HG02610 (cell line): Measurements from ENCODE around the gene L3HYPDH.

Source experiments
- ATAC-seq: cut with Tn5 transposase; IDR thresholded peaks from one replicate; pipeline ENCODE4 v1.9.1; 2021; ENCODE audit warnings: mild to moderate bottlenecking, moderate library complexity; ENCODE audit not compliant: unreplicated experiment

L3HYPDH gene

GRCh38 chr14:59483819-59484638, at the start of gene L3HYPDH, which contains the start of gene JKAMP:
Gene L3HYPDH (minus strand): TSS chr14:59484408. CDS start chr14:59484316, 92 bp downstream.
Gene JKAMP (plus strand): TSS chr14:59484517. CDS start chr14:59484590, 73 bp downstream.
- ATAC-seq = peak; percentile 89

- ATAC-seq = no peak
Observed at GRCh38 chr14:59532419-59532818, 48.2 kb upstream of the L3HYPDH start.

DNA sequence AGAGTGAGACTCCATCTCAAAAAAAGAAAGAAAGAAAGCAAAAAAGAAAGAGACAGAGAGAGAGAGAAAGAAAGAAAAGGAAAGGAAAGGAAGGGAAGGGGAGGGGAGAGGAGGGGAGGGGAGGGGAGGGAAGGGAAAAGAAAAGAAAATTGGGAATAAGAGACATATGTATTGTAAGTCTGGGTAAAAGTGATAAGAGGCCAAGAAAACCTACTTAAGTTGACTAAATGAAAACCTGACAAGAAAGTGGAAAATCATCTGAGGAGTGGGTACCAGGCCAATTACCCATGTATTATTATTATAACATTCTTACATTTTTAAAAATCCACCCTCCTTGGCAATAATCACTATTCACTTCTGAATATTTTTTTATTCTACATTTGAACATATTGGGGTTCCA, 46.1 kb upstream of the L3HYPDH start:
- ATAC-seq = no peak

GRCh38 chr14:59529189-59529588, 45.0 kb upstream of the L3HYPDH start:
- no peak for ATAC-seq

DNA sequence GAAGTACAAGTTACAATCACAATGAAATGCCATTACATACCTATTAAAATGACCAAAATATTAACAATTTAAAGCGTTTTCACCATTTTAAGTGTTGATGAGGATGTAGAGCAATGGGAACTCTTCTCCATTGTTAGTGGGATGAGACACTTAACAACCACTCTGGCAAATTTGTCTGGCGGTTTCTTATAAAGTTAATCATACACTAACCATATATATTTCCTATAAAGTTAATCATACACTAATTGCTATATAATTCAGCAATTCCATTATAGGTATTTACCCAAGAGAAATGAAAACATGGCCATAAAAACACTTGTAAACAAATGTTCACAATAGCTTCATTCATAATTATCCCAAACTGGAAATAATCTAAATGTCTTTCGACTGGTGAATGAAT, 36.0 kb upstream of the L3HYPDH start:
- no peak for ATAC-seq

- ATAC-seq = no peak
Observed at GRCh38 chr14:59511916-59512575, 27.8 kb upstream of the L3HYPDH start.

DNA sequence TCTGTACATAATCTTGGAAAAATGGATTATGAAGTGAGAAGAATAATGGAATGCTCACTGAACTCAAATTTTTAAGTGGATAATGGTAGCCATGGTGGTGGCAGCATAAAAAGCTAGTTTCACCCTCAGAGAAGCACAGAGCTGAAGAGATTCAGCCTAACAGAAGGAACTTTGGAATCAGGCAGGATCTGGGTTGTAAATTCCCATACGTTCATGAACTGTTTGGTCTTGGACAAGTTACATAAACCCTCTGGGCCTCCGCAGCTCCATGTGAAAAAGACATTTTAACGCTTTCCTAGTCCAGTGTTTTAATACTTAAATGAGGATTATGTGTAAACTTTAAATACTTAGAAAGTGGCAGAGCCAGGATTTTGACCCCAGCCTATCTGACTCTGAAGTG, 26.8 kb upstream of the L3HYPDH start:
- no peak for ATAC-seq

DNA sequence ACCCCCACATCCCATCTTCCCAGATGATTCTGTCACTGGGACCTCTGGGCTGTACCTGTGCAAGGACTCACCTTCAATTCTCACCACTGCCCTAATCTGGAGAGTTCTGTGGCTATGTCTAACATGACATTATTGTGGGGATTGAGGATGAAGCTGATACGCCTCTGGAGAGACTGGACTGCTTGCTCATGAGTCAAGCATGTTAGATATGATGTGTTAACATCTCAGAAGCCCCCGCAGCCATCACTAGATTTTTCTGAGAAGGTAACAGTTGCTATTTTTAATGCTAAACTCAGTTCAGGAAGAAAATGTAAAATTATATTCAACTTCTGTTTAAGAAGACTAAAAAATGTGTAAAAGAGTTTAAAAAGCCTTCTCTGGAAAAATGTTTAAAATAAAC, 25.8 kb upstream of the L3HYPDH start:
- no peak for ATAC-seq

DNA sequence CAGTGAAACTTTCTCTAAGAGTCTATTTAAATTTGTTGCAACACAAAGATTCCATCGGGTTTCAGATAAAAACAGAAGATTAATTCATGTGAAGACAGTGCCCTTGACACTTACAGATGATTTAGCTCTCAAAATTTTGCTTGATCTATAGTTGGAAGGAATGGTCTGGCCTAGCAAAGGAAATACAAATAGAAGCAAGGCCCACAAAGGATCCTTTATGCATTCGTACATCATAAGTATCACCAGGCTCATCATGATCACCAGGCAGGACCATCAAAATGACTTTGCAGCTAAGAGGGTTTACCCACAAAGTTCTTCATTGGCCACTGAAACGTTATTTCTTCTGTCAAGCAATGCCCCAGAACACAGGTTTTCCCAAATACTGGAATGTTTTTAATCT, 24.9 kb upstream of the L3HYPDH start:
- ATAC-seq = no peak

DNA sequence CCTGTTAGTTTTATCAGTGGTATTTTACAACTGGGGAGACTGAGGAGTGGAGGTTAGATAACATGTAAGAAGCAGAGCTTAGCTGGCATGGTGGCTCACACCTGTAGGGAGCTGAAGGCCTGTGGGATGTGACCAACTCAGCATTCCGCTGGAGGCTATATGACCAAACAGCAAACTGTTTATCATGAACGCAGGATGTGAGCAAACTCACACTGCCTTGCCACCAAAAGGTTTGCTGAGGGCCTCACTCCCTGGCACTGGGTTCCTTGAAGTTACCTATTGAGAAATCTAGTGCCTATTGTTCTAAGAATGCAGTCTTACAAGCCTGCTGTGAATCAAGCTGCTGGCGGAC, 23.5 kb upstream of the L3HYPDH start:
- no peak for ATAC-seq

DNA sequence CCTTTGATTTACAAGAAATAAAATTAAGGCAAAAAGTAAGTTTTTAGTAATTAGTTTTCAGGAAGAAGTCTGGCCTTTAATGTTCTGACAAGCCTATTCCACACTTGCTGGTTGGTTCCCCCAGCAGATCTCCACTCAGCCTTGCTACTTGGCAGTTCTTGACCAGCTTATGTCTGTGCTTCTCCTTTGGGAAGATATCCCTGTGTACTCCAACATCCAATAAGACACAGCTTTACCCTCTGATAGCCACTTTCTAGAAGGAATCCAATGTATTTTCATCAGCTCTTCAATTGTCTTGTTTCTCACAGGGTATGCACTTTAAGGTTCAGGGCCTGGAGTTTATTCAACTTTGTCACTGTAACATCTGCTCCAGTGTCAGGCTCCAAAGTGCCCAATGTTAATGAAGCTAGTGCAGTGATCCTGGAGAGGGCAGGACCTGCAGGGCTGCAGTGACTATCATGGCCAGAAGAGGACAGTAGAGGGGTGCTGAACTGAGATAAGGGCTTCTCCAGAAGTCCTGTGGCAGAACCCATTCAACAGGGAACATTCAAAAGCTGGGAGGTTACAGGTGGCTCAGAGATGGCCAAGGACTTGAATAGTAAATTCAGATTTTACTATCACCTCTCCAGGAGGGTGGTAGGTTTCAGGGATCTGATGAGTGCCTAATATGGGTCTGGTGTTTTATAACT, 23.0 kb upstream of the L3HYPDH start:
- ATAC-seq = peak; percentile 86

- ATAC-seq = no peak
Observed at GRCh38 chr14:59503256-59503655, 19.0 kb upstream of the L3HYPDH start.

DNA sequence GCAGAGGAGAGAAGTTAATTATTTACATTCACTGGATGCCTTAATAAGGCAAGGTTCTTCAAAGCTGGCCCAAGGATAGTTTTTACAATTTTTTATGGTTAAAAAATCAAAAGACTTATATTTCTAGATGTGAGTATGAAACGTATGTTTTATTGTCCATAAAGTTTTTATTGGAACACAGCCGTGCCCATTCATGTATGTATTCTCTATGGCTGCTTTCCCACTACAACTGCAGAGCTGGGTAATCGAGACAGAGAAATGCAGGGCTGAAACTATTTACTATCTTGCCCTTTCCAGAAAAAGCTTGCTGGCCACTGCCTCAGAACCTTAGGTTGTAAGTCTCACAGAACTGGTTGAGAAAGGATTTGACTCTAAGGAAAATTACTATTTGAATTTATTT, 16.5 kb upstream of the L3HYPDH start:
- ATAC-seq = no peak

DNA sequence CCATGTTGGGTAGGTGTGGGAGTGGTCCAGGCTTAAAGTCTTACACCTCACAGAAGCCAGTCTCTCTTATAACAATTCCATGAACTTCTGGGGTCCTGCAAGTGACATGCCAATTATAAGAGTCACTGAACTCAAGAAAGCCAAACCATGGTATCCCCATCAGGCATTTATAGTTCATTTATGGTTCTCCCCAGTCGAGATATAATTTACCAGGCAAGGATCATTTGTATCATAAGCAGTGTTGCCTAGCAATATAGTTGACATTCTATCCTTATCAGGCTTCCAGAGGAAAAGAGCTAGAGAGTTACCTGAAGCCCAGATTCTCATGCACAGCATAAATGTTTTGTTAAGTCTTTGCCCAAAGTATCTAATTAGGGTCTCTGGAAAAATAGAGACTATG, 8.2 kb upstream of the L3HYPDH start:
- ATAC-seq = no peak

- no peak for ATAC-seq
Observed at GRCh38 chr14:59490756-59491155, 6.5 kb upstream of the L3HYPDH start.

DNA sequence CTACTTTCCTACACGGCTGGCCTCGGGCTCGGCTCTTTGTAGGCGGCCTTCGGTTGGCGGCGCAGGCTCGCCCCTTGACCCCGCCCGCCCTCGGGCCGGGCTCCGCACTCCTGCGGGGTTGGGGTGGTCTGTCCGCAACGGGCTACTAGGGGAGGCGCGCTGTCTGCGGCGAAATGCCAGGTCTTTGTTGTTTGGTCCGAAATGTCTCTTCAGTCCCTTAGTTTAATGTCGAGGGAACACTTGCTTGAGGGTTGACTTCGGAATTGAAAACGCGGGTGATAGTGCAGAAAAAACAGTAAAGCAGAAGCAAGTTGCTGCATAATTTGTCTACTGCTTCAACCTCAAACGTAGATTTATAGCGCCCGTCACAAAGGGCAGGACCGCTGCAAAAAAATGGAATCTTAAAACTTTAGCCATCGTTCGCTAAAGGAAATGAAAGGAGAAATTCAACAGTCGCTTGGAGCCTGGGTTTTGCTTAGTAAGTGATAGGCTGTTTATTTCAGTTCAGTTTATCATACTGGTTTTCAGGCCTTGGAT, 499 bp upstream of the L3HYPDH start:
- peak; percentile 44 for ATAC-seq

DNA sequence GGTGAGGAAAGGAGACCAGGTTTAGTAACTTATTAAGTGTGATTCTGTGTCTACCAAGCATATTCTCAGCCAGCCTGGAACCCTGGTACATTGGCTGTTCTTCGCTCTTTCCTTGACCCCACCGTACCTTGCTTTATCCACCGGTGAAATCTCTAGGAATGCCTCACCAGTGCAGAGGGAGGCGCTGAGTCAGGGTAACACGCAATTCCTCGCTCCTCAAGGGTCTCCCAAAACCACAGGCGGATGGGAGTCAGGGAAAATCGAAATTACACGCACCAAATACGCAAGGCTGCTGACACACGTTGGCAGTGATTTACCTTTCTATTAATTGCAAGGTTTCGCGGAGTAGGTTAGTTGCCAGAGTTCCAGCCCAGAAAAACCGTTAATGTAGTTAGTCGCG, 845 bp downstream of the L3HYPDH start:
- ATAC-seq = no peak

DNA sequence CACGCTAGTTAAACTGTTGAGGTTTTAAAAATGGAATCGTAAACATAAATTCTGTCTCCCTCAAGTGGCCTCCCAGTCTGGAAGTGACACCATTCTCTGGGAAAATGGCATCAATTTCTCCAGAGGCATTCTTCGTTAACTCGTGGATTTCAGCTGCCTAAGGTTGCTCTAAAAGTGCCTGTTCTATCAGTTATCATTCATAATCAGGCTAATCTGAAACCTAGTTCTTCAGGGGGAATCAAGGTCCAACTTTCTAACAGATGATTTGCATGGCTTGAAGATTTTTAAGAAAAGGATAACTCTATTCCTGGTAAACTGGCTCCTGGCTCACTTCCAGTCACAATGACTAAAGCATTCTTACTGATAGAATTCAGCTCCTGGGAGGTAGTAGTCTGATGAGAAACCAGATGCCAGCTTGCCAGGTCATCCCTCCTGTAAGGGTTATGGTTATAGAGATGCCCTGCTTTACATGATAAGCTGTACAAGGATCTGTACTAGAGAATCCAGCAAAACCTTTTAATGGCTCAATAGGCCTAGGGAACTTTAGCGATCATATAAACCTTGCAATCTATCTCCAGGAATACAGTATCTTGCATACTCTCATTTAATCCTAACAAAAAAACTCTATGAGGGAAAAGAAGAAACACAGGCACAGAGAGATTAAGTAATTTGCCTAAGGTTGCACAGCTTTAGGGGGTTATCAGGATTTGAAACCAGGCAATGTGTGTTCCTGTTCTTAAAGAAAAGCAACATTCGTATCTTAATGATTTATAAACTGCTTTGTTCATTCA, 1.5 kb downstream of the L3HYPDH start:
- ATAC-seq = no peak

- no peak for ATAC-seq
Observed at GRCh38 chr14:59481871-59482540, 2.2 kb downstream of the L3HYPDH start.

DNA sequence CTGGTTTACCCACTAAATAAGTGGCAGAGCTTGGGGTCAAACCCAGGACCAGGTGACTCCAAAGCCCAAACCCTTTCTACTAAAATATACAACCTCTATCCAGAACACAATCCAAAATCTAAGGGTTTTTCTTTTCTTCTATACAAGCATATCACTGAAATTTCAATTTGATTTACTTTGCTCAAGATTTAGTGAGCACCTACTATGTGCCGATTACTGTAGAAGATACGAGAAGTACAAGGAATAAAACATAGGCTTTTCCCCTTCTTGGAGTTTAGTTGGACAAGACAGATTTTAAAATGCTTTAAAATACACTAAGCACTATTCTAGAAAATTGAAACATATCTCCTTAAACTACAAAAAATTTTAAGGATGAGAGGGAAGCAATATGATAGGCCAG, 2.8 kb downstream of the L3HYPDH start:
- no peak for ATAC-seq
